HEK293 (cell line): ENCODE data around the gene MEGF6.

Source experiments
- CTCF ChIA-PET: fragments of 350-600 bp; formaldehyde crosslinking; extraction: SDS; loops from one replicate; lab custom pipeline; 2021; ENCODE audit warnings: antibody characterized with exemption; lab: Yijun Ruan, JAX
- POLR2A ChIA-PET: fragments of 300-600 bp; formaldehyde crosslinking; extraction: SDS; loops from one replicate; lab custom pipeline; 2020; ENCODE audit warnings: antibody characterized with exemption, inconsistent platforms; lab: Yijun Ruan, JAX
- H3K27ac ChIP-seq: fragments of 200-500 bp; sonication (Bioruptor generic); 2 replicates; pipeline ENCODE4 v1.5.1; 2014; ENCODE audit warnings: low read depth, low read length, control low read depth, inconsistent platforms; ENCODE audit errors: extremely low read depth
- H3K36me3 ChIP-seq, 2 experiments: fragments of 200-500 bp in 1 of 2; sonication (Bioruptor generic) in 1 of 2; 1 replicate in 1 of 2; 2 replicates in 1 of 2; pipeline ENCODE4 v1.5.1; 2014 to 2017; ENCODE audit warnings: inconsistent platforms in 2 of 2, low read length in 2 of 2; ENCODE audit not compliant: control insufficient read depth in 2 of 2, insufficient read depth in 1 of 2
- H3K4me1 ChIP-seq: fragments of 200-500 bp; sonication (Bioruptor generic); 2 replicates; pipeline ENCODE4 v1.5.1; 2014; ENCODE audit warnings: mild to moderate bottlenecking, low read length, inconsistent platforms; ENCODE audit not compliant: control insufficient read depth, insufficient read depth
- H3K4me3 ChIP-seq: 2 replicates; pipeline ENCODE4 v1.5.1; 2011; ENCODE audit warnings: low read depth, mild to moderate bottlenecking, control low read depth, low read length, moderate library complexity
- H3K9me3 ChIP-seq: fragments of 200-500 bp; sonication (Bioruptor generic); 2 replicates; pipeline ENCODE4 v1.5.1; 2014; ENCODE audit warnings: low read depth, low read length, inconsistent platforms; ENCODE audit not compliant: control insufficient read depth, insufficient read depth
- BCL11B ChIP-seq: fragments of 450-650 bp; formaldehyde crosslinking; IDR thresholded peaks from 2 replicates; pipeline ENCODE4 v1.5.1; 2016; ENCODE audit warnings: low read depth, missing biosample characterization, missing genetic modification characterization
- PRDM4 ChIP-seq: fragments of 450-650 bp; formaldehyde crosslinking; IDR thresholded peaks from 2 replicates; pipeline ENCODE4 v1.5.1; 2017; ENCODE audit warnings: missing biosample characterization, missing genetic modification characterization
- SP2 ChIP-seq: fragments of 450-650 bp; formaldehyde crosslinking; IDR thresholded peaks from 2 replicates; pipeline ENCODE4 v1.5.1; 2016; ENCODE audit warnings: missing biosample characterization, missing genetic modification characterization
- SP3 ChIP-seq: fragments of 450-650 bp; formaldehyde crosslinking; IDR thresholded peaks from 2 replicates; pipeline ENCODE4 v1.5.1; 2016; ENCODE audit warnings: missing biosample characterization, missing genetic modification characterization
- ZFP3 ChIP-seq: fragments of 450-650 bp; formaldehyde crosslinking; IDR thresholded peaks from 2 replicates; pipeline ENCODE4 v1.5.1; 2016; ENCODE audit warnings: low read depth, missing biosample characterization, missing genetic modification characterization
- ZNF121 ChIP-seq: fragments of 450-650 bp; formaldehyde crosslinking; IDR thresholded peaks from 2 replicates; pipeline ENCODE4 v1.5.1; 2016; ENCODE audit warnings: missing biosample characterization, missing genetic modification characterization
- ZNF132 ChIP-seq: fragments of 450-650 bp; formaldehyde crosslinking; IDR thresholded peaks from 2 replicates; pipeline ENCODE4 v1.5.1; 2017; ENCODE audit warnings: missing biosample characterization, missing genetic modification characterization, borderline replicate concordance
- ZNF175 ChIP-seq: fragments of 450-650 bp; formaldehyde crosslinking; IDR thresholded peaks from 2 replicates; pipeline ENCODE4 v1.5.1; 2016; ENCODE audit warnings: missing biosample characterization, missing genetic modification characterization
- ZNF221 ChIP-seq: fragments of 450-650 bp; formaldehyde crosslinking; IDR thresholded peaks from 2 replicates; pipeline ENCODE4 v1.5.1; 2017; ENCODE audit warnings: missing biosample characterization, missing genetic modification characterization, borderline replicate concordance
- ZNF23 ChIP-seq: fragments of 450-650 bp; formaldehyde crosslinking; IDR thresholded peaks from 2 replicates; pipeline ENCODE4 v1.5.1; 2016; ENCODE audit warnings: missing biosample characterization, missing genetic modification characterization, borderline replicate concordance
- ZNF24 ChIP-seq: fragments of 450-650 bp; formaldehyde crosslinking; IDR thresholded peaks from 2 replicates; pipeline ENCODE4 v1.5.1; 2016; ENCODE audit warnings: missing biosample characterization, missing genetic modification characterization
- ZNF394 ChIP-seq: fragments of 450-650 bp; formaldehyde crosslinking; IDR thresholded peaks from 2 replicates; pipeline ENCODE4 v1.5.1; 2016; ENCODE audit warnings: missing biosample characterization, missing genetic modification characterization, mild to moderate bottlenecking, moderate library complexity, borderline replicate concordance
- ZNF423 ChIP-seq: fragments of 450-650 bp; formaldehyde crosslinking; IDR thresholded peaks from 2 replicates; pipeline ENCODE4 v1.5.1; 2016; ENCODE audit warnings: missing biosample characterization, missing genetic modification characterization
- ZNF510 ChIP-seq: fragments of 450-650 bp; formaldehyde crosslinking; IDR thresholded peaks from 2 replicates; pipeline ENCODE4 v1.5.1; 2018; ENCODE audit warnings: mild to moderate bottlenecking, missing genetic modification characterization, missing biosample characterization; ENCODE audit not compliant: insufficient replicate concordance
- ZNF548 ChIP-seq: fragments of 450-650 bp; formaldehyde crosslinking; IDR thresholded peaks from 2 replicates; pipeline ENCODE4 v1.5.1; 2016; ENCODE audit warnings: missing biosample characterization, missing genetic modification characterization
- ZNF555 ChIP-seq: fragments of 450-650 bp; formaldehyde crosslinking; conservative IDR thresholded peaks from 2 replicates; pipeline ENCODE4 v1.5.1; 2017; ENCODE audit warnings: missing biosample characterization, mild to moderate bottlenecking, missing genetic modification characterization, inconsistent platforms
- ZNF626 ChIP-seq: fragments of 450-650 bp; sonication (Bioruptor Pico); formaldehyde crosslinking; IDR thresholded peaks from 2 replicates; pipeline ENCODE4 v1.5.1; 2018; ENCODE audit warnings: missing biosample characterization, missing genetic modification characterization, inconsistent platforms
- ZNF768 ChIP-seq: fragments of 450-650 bp; formaldehyde crosslinking; IDR thresholded peaks from 2 replicates; pipeline ENCODE4 v1.5.1; 2018; ENCODE audit warnings: missing biosample characterization, mild to moderate bottlenecking, missing genetic modification characterization
- ZNF837 ChIP-seq: fragments of 450-650 bp; formaldehyde crosslinking; IDR thresholded peaks from 2 replicates; pipeline ENCODE4 v1.5.1; 2016; ENCODE audit warnings: missing biosample characterization, missing genetic modification characterization
- ZSCAN5A ChIP-seq: fragments of 450-650 bp; formaldehyde crosslinking; IDR thresholded peaks from 2 replicates; pipeline ENCODE4 v1.5.1; 2016; ENCODE audit warnings: missing biosample characterization, missing genetic modification characterization
- ZXDB ChIP-seq: fragments of 450-650 bp; formaldehyde crosslinking; IDR thresholded peaks from 2 replicates; pipeline ENCODE4 v1.5.1; 2016; ENCODE audit warnings: missing biosample characterization, missing genetic modification characterization
- TF ChIP-seq, protein P1 (sequence below): fragments of 450-650 bp; formaldehyde crosslinking; IDR thresholded peaks from 2 replicates; pipeline ENCODE4 v1.5.1; 2016; ENCODE audit warnings: missing biosample characterization, missing genetic modification characterization
- TF ChIP-seq, protein P2 (sequence below): fragments of 450-650 bp; IDR thresholded peaks from 2 replicates; pipeline ENCODE4 v1.5.1; 2018; ENCODE audit warnings: missing biosample characterization, mild to moderate bottlenecking, missing genetic modification characterization
- TF ChIP-seq, protein P3 (sequence below): IDR thresholded peaks from 2 replicates; pipeline ENCODE4 v1.6.1; 2011; ENCODE audit warnings: mild to moderate bottlenecking, low read depth, low read length, borderline replicate concordance

MEGF6 gene

GRCh38 chr1:3466366-3467075 is 144.8 kb downstream of the MEGF6 start:
- TF ChIP-seq, protein P1, sequence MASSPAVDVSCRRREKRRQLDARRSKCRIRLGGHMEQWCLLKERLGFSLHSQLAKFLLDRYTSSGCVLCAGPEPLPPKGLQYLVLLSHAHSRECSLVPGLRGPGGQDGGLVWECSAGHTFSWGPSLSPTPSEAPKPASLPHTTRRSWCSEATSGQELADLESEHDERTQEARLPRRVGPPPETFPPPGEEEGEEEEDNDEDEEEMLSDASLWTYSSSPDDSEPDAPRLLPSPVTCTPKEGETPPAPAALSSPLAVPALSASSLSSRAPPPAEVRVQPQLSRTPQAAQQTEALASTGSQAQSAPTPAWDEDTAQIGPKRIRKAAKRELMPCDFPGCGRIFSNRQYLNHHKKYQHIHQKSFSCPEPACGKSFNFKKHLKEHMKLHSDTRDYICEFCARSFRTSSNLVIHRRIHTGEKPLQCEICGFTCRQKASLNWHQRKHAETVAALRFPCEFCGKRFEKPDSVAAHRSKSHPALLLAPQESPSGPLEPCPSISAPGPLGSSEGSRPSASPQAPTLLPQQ = no peak
- TF ChIP-seq ZNF626 (tag by site-specific recombination) (no peak), ZFP3 (no peak), ZNF548 (tag by site-specific recombination) (no peak), PRDM4 (tag by site-specific recombination) (no peak), ZXDB (tag by site-specific recombination) (no peak), ZNF768 (tag by site-specific recombination) (no peak), BCL11B (no peak), ZNF121 (no peak), ZNF423 (no peak), SP3 (no peak), ZNF175 (tag by site-specific recombination) (no peak), SP2 (no peak), ZNF221 (tag by site-specific recombination) (no peak), ZNF132 (tag by site-specific recombination) (no peak), ZNF24 (tag by site-specific recombination) (no peak), ZNF510 (tag by site-specific recombination) (no peak)
- TF ChIP-seq, protein P2, sequence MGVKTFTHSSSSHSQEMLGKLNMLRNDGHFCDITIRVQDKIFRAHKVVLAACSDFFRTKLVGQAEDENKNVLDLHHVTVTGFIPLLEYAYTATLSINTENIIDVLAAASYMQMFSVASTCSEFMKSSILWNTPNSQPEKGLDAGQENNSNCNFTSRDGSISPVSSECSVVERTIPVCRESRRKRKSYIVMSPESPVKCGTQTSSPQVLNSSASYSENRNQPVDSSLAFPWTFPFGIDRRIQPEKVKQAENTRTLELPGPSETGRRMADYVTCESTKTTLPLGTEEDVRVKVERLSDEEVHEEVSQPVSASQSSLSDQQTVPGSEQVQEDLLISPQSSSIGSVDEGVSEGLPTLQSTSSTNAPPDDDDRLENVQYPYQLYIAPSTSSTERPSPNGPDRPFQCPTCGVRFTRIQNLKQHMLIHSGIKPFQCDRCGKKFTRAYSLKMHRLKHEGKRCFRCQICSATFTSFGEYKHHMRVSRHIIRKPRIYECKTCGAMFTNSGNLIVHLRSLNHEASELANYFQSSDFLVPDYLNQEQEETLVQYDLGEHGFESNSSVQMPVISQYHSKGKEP = no peak
- TF ChIP-seq, protein P3, sequence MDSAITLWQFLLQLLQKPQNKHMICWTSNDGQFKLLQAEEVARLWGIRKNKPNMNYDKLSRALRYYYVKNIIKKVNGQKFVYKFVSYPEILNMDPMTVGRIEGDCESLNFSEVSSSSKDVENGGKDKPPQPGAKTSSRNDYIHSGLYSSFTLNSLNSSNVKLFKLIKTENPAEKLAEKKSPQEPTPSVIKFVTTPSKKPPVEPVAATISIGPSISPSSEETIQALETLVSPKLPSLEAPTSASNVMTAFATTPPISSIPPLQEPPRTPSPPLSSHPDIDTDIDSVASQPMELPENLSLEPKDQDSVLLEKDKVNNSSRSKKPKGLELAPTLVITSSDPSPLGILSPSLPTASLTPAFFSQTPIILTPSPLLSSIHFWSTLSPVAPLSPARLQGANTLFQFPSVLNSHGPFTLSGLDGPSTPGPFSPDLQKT = no peak
- TF ChIP-seq, all 188 proteins: peak for 0
- Histone ChIP-seq H3K9me3 (no peaks in the 10 kb centered on the region), H3K4me1 (no peaks in the 10 kb centered on the region), H3K27ac (no peak overlapping the region), H3K4me3 (no peak overlapping the region), H3K36me3 (peaks cover 0 to 5% of the 10 kb centered on the region in 2 experiments; a peak in 1 of 3 replicates)
- CTCF ChIA-PET = interaction anchor here (1.5 kb wide), 2 partner anchors 24 to 152 kb away, joined by 3 to 4 read pairs; no protein-coding TSS in a partner anchor
- POLR2A ChIA-PET = interaction anchor here (1.3 kb wide), 1 partner anchor 14 kb away, joined by 3 read pairs; no protein-coding TSS in a partner anchor

- Histone ChIP-seq H3K27ac (no peak overlapping the region), H3K9me3 (no peaks in the 10 kb centered on the region), H3K36me3 (peaks cover 0 to 5% of the 10 kb centered on the region in 2 experiments; a peak in 1 of 3 replicates), H3K4me1 (no peaks in the 10 kb centered on the region), H3K4me3 (no peak overlapping the region)
- CTCF ChIA-PET = no interaction called here
- POLR2A ChIA-PET = interaction anchor here (1.3 kb wide), 1 partner anchor 13 kb away, joined by 3 read pairs; no protein-coding TSS in a partner anchor
- TF ChIP-seq ZNF23 (no peak), ZNF394 (tag by site-specific recombination) (no peak), ZNF555 (tag by site-specific recombination) (no peak), ZNF837 (tag by site-specific recombination) (no peak), ZSCAN5A (tag by site-specific recombination) (no peak)
Measured at GRCh38 chr1:3465935-3466321, 145.4 kb downstream of the MEGF6 start.
